T-helper 2 cell treated with Interferon-gamma antibody and Interleukin-4, amounts not matched to agents 100 ng/mL and 5 ng/mL, for 36 hours (primary cell): ENCODE measurements around the gene MAP3K8. TPM values are rescaled to one million over a fixed set of nuclear protein-coding genes. Genes with fewer than 3 reads are reported as not detected.
"Not testable (repeated sequence)": the region's sequence is repeated elsewhere in the genome, so short reads cannot be mapped to it uniquely, and the experiment has no call there.

Experiments
- intact Hi-C: fragments of 100-400 bp; cut with micrococcal nuclease; formaldehyde crosslinking; loops from one replicate; pipeline ENCODE4 v1.15.1; 2023
- total RNA-seq: library from RNA; stranded (reverse); gene quantifications from 2 replicates; pipeline ENCODE4 v1.2.3, GENCODE V29; 2022

The MAP3K8 gene
- total RNA-seq, 1 donor from 2014 or later = 17.0 TPM

DNA sequence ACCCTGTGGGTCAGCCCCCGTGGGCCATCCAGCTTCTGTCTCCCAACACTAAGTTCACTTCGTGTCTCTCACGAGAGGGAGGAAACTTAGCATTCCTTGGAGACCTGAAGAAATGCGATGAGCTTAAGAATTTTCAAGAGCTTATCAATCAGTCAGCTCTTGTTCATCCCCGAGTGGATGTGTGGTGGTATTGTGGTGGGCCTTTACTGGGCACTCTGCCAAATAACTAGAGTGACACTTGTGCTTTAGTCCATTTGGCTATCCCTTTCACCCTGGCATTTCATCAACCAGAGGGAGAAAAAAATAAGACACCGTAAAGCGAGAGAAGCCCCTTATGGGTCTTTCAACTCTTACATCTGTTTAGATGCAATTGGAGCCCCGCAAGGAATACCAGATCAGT, 45.5 kb downstream of the MAP3K8 start:
- intact Hi-C loops = not testable (repeated sequence)

DNA sequence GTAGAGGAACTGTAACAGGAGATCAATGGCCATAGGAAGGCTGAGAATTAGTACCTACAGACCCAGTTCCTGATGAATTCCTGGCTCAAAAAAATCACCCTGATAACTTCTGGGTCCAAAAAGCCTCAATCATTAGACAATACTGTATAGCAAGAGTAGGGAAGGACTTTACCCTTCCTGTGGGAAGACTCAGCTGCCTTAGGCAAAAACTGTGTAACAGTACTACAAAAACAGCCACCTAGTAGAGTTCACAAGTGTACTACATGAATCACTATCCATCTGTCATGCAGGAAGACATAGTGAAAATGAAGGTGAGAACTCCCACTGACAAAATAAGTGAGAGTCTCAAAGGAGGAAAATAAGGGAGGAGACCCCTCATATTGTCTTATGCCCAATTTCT, 47.6 kb downstream of the MAP3K8 start:
- intact Hi-C loops = no loop called here

GRCh38 chr10:30488316-30488715, 54.3 kb downstream of the MAP3K8 start:
- intact Hi-C loops = no loop called here

GRCh38 chr10:30489346-30489745, 55.4 kb downstream of the MAP3K8 start:
- intact Hi-C loops = no loop called here

- intact Hi-C loops = loop anchor here (5.0 kb wide), 1 partner anchor 37 kb away; no protein-coding TSS in a partner anchor
Measured at GRCh38 chr10:30490289-30491000, 56.5 kb downstream of the MAP3K8 start.

DNA sequence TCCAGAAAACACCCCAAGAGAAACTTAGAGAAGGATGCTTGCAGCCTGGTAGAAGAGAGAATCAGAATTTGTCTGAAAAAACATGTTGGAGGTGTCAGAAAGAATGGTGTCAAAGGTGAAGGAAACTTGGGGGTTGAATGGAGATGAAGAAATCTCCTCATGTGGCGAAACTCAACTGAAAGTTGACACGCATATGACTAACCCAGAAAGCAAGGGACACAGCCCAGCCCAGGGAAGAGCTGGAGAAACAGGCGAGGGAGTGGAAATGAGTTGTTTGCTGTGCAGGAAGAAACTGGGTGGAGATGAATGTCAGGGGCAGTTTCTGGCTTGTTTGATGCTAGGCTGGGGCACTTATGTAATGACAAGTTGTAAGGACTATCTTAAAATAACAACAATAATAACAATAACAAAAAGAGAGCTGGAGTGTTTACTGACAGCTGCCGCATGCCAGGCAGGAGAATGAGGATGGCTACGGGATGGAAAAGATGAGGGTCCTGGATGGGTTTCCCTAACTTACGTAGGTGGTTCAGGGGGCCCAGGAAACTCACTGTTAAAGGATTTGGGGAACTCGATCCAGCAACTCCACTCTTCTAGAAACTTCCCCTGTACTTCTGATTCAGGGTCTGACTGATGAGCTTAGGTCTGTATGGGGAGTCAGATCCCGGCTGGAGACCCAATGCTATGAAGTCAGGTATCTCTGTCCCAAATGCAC, 57.4 kb downstream of the MAP3K8 start:
- intact Hi-C loops = loop anchor here (5.0 kb wide), 1 partner anchor 36 kb away; no protein-coding TSS in a partner anchor

DNA sequence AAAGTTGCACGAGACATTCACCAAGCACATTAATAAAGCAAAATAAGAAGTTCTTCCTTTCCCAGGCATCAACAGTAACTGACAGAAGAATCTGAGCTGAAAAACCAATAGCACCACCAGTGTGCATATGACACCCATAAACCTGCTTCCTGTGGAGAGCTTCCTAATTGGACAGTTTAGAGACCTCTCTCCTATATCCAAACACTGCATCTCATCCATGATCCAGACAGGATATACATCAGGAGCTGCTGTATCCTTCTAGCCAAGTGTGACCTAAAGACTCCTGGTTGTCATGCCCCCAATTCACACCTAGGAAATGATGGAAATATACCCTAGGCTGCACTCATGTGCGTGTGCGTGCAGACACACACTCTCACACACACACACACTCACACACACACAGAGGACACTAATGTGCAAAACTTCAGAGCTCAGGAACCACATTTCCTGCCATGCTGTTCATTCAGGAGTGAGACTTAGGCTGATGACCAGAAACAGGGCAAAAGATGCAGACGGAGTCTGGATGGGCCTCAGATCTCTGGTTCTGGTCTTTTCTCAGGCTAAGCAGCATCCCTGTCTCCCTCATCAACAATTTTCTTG, 58.0 kb downstream of the MAP3K8 start:
- intact Hi-C loops = loop anchor here (5.0 kb wide), 1 partner anchor 35 kb away; no protein-coding TSS in a partner anchor

GRCh38 chr10:30493609-30494530, 59.9 kb downstream of the MAP3K8 start:
- intact Hi-C loops = loop anchor here (5.0 kb wide), 1 partner anchor 33 kb away; no protein-coding TSS in a partner anchor

DNA sequence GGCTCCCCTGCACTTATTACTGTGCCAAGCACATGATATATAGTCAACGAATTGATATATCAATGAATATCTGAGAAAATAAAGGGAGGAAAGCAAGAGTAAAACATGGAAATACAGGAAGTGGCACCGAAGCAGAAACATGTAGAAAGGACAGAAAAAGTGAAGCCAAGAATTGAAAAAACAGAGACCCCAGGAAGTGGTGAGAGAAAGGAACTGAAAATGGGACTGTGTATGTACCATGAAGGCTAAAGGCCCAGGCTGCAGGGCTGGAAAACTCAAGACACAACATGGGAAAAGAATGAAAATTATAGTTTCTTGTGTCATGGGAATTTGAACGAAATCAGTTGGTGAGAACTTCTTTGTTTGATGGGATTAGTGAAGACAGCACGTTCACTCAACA, 60.6 kb downstream of the MAP3K8 start:
- intact Hi-C loops = loop anchor here (5.0 kb wide), 1 partner anchor 33 kb away; no protein-coding TSS in a partner anchor

DNA sequence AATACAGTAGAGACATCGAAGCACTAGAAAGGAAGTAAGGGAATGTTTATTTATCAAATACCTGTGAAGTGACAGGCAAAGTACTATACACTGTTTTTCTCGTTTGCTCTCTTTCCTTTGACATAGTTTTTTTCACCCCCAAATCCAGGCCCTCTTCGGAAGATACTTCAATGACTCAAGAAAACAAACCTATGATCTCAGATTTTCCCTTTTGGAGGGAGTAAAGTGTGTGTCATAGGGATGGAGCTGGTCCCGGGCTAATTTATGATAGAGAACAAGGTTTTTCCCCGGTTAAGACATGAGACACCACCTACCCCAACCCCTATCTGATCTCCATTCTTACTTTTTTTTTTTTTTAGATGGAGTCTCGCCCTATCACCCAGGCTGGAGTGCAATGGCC, 61.7 kb downstream of the MAP3K8 start:
- intact Hi-C loops = no loop called here

- intact Hi-C loops = no loop called here
Measured at GRCh38 chr10:30499816-30500215, 65.8 kb downstream of the MAP3K8 start.

- intact Hi-C loops = no loop called here
Measured at GRCh38 chr10:30500534-30500933, 66.5 kb downstream of the MAP3K8 start.

DNA sequence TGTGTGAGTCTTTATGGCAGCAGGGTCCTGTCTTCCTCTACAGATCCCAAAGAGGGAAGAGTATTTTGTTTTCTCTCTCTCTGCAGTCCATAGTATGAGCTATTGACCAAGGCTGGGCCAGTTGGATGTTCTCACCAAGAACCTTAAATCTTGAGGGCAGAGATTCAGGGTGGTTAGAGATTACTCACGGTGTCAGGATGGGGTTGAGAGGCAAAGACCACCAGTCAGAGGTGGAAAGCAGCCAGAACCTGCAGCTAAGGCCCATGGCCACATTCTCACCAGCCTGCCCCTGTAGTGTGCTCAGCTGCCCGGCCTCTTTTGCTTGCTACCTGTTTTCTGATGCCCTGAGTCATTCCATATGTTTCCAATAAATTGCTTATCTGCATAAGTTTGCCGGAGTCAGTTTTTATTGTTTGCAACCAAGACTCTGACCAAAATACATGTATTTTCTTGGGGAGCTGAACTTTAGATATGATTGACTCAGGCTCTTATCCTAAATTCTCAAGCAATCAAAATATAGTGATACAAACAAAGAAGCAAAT, 67.0 kb downstream of the MAP3K8 start:
- intact Hi-C loops = no loop called here

GRCh38 chr10:30502266-30503060, 68.5 kb downstream of the MAP3K8 start:
- intact Hi-C loops = loop anchor here (1.0 kb wide), 2 partner anchors 27 to 65 kb away; no protein-coding TSS in a partner anchor

- intact Hi-C loops = no loop called here
Measured at GRCh38 chr10:30503700-30504266, 69.8 kb downstream of the MAP3K8 start.

DNA sequence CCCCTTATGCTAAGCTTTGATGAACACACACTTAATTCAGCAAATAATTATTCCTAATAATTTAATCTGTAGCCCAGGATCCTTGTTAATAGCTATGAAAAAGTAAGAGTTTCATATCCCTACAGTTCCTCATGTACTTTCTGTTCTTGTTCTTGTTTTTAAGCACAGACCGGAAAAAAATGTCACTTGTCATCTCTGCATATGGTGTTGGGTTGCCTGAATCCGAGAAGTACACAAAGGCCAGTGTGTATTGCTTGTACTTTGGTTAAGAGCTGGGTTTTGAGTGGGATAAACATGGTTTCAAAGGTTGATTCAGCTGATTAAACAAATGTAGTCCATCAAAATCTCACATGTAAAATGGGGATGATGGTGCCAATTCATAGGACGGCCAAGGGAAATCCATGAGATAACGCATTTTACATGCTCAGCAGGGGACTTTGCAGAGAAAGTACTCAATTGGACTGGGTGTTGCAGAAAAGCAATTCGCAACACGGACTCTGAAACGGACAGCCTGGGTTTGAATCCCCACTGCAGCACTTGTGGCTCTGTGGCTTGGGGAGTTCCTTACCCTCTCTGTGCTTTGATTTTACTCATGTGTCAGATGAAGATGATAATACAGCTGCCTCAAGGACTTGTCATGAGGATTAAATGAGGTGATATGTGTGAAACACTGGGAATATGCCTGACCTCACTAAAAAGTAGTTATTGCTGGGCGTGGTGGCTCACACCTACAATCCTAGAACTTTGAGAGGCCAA, 71.7 kb downstream of the MAP3K8 start:
- intact Hi-C loops = no loop called here

DNA sequence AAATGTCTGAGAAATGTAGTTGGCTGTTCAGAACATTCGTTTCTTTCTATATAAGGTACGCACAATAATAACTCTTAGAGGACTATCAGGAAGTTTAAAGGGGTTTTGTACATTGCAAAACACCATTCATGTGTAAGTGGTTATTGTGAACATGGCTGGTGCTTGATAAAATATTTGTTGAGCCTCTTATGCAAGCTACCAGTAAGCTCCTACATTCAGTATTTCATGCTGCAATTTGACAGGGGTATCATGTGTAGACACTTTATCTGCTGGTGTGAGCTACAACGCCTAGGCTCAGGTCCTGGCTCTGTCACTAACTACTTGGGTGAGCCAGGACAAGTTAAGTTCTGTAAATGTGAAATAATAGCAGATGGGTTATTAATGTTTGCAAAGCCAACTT, 75.5 kb downstream of the MAP3K8 start:
- intact Hi-C loops = no loop called here

GRCh38 chr10:30510184-30510931, 76.4 kb downstream of the MAP3K8 start:
- intact Hi-C loops = no loop called here
